ENCODE results near the gene MAP3K15. TPM values are rescaled to one million over a fixed set of nuclear protein-coding genes. Genes with fewer than 3 reads are reported as not detected.

Gene MAP3K15
- total RNA-seq, 1 experiment from 2014 or later: not detected

DNA sequence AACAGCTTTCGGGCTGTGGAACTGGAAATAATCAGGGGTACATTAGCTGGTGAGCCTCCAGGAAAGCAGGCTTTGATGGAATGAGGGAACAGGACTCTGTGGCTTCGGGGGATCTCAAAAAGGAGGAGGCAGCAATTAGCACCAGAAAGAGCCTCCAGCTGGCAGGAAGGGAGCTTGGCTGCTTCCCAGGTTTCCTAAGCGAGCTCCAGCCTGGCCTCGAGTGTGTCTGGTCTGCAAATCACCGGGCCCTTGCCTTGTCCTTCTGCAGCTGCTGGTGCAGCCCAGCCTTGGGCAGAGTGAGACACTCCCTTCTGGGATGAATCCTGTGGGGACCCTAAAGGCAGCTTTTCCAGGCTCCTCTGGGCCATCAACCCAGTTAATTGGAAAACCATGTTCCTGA, 182.3 kb downstream of the MAP3K15 start:
- no peak overlapping the region for H3K4me2 ChIP-seq
- no TSS peak for BruUV-seq (replicated peaks)
- no peaks in the 10 kb centered on the region for H3K9me2 ChIP-seq (ENCODE audit: insufficient read depth)
- H3K27ac ChIP-seq: no peak overlapping the region
- peaks cover 31% of the 10 kb centered on the region for H3K27me3 ChIP-seq (ENCODE audit: insufficient read depth, low read depth)
- H3K4me1 ChIP-seq (replicated peaks; ENCODE audit: insufficient read depth): no peaks in the 10 kb centered on the region
- ChIA-PET POLR2A (ENCODE audit: unreplicated experiment) (interaction anchor here (0.5 kb wide), 1 partner anchor 314 kb away, joined by 3 read pairs; no protein-coding TSS in a partner anchor), CTCF (no interaction called here)
- H3K4me3 ChIP-seq: no peak overlapping the region
- no peaks in the 10 kb centered on the region for H4K20me1 ChIP-seq (ENCODE audit: insufficient read depth)
- H3K79me2 ChIP-seq (ENCODE audit: low read depth): no peaks in the 10 kb centered on the region
- no peaks in the 10 kb centered on the region for H3F3A ChIP-seq (ENCODE audit: insufficient read depth, low read depth)
- no peaks in the 10 kb centered on the region; the same call in 1 of the 2 replicates for H3K9me3 ChIP-seq (ENCODE audit: insufficient read depth, low read depth)
- H2AFZ ChIP-seq: no peak overlapping the region
- intact Hi-C loops (cut with micrococcal nuclease; ENCODE audit: unreplicated experiment): loop anchor here (5.0 kb wide), 1 partner anchor 211 kb away; the partner anchor contains the start of gene ADGRG2
- TF ChIP-seq, protein P1, sequence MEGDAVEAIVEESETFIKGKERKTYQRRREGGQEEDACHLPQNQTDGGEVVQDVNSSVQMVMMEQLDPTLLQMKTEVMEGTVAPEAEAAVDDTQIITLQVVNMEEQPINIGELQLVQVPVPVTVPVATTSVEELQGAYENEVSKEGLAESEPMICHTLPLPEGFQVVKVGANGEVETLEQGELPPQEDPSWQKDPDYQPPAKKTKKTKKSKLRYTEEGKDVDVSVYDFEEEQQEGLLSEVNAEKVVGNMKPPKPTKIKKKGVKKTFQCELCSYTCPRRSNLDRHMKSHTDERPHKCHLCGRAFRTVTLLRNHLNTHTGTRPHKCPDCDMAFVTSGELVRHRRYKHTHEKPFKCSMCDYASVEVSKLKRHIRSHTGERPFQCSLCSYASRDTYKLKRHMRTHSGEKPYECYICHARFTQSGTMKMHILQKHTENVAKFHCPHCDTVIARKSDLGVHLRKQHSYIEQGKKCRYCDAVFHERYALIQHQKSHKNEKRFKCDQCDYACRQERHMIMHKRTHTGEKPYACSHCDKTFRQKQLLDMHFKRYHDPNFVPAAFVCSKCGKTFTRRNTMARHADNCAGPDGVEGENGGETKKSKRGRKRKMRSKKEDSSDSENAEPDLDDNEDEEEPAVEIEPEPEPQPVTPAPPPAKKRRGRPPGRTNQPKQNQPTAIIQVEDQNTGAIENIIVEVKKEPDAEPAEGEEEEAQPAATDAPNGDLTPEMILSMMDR (conservative IDR thresholded peaks at IDR 0.05): no peak
- TF ChIP-seq EZH2 (IDR thresholded peaks at IDR 0.05; ENCODE audit: low read depth): no peak
- no peaks in the 10 kb centered on the region for H3K36me3 ChIP-seq (ENCODE audit: low read depth)
- no peak for DNase-seq

DNA sequence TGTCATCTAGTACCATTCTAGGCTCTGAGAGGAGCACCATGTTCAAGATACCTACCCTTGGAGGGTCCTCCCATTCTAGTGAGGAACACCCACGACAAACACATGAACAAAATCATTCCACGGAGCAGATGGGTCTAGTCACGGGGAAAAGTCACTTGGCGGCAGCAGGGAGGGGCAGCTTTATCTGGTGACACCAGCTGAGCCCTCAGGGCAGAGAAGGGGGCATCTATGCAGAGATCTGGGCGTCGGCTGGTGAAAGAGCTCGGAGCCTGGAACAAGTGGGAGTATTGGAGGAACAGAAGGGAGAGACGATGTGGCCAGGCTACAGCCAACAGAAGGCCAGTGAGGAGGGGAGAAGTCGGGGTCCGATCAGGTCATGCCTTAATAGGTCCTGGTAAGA, 183.5 kb downstream of the MAP3K15 start:
- TF ChIP-seq, protein P1 (conservative IDR thresholded peaks at IDR 0.05): no peak
- no peak for TF ChIP-seq EZH2 (IDR thresholded peaks at IDR 0.05; ENCODE audit: low read depth)
- H3K9me3 ChIP-seq (ENCODE audit: insufficient read depth, low read depth): no peaks in the 10 kb centered on the region; the same call in 1 of the 2 replicates
- no peaks in the 10 kb centered on the region for H3K9me2 ChIP-seq (ENCODE audit: insufficient read depth)
- no peak overlapping the region for H2AFZ ChIP-seq
- no peaks in the 10 kb centered on the region for H3K36me3 ChIP-seq (ENCODE audit: low read depth)
- POLR2A ChIA-PET (ENCODE audit: unreplicated experiment): no interaction called here
- no TSS peak for BruUV-seq (replicated peaks)
- peaks cover 31% of the 10 kb centered on the region for H3K27me3 ChIP-seq (ENCODE audit: insufficient read depth, low read depth)
- H3F3A ChIP-seq (ENCODE audit: insufficient read depth, low read depth): no peaks in the 10 kb centered on the region
- H3K79me2 ChIP-seq (ENCODE audit: low read depth): no peaks in the 10 kb centered on the region
- intact Hi-C loops (cut with micrococcal nuclease; ENCODE audit: unreplicated experiment): loop anchor here (5.0 kb wide), 1 partner anchor 210 kb away; the partner anchor contains the start of gene ADGRG2
- H3K4me2 ChIP-seq: no peak overlapping the region
- no peak overlapping the region for H3K27ac ChIP-seq
- no peak for DNase-seq
- H3K4me3 ChIP-seq: no peak overlapping the region
- H3K4me1 ChIP-seq (replicated peaks; ENCODE audit: insufficient read depth): no peaks in the 10 kb centered on the region
- CTCF ChIA-PET: no interaction called here
- no peaks in the 10 kb centered on the region for H4K20me1 ChIP-seq (ENCODE audit: insufficient read depth)

DNA sequence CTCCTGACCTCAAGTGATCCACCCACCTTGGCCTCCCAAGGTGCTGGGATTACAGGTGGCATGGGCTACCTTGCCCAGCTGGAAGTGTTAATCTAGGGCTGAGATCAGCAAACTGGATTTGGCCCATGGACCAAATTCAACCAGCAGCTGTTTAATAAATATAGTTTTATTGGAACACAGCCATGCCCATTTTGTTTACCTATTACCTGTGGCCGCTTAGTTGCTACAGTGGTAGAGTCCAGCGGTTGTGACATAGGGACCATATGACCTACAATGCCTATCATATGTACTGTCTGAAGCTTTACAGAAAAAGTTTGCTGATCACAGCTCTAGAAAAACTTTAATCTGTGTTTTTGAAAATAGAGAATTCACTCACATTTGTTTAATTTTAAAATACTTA, 188.7 kb downstream of the MAP3K15 start:
- no peaks in the 10 kb centered on the region for H3K36me3 ChIP-seq (ENCODE audit: low read depth)
- no peak overlapping the region for H2AFZ ChIP-seq
- H3K4me3 ChIP-seq: no peak overlapping the region
- peaks cover 16% of the 10 kb centered on the region for H3K27me3 ChIP-seq (ENCODE audit: insufficient read depth, low read depth)
- H3F3A ChIP-seq (ENCODE audit: insufficient read depth, low read depth): no peaks in the 10 kb centered on the region
- H3K4me2 ChIP-seq: no peak overlapping the region
- no peak overlapping the region for H3K27ac ChIP-seq
- no TSS peak for BruUV-seq (replicated peaks)
- H4K20me1 ChIP-seq (ENCODE audit: insufficient read depth): no peaks in the 10 kb centered on the region
- ChIA-PET POLR2A (ENCODE audit: unreplicated experiment) (interaction anchor here (0.6 kb wide), 1 partner anchor 18 kb away, joined by 4 read pairs; no protein-coding TSS in a partner anchor), CTCF (no interaction called here)
- no peak for DNase-seq
- no peaks in the 10 kb centered on the region for H3K4me1 ChIP-seq (replicated peaks; ENCODE audit: insufficient read depth)
- H3K79me2 ChIP-seq (ENCODE audit: low read depth): no peaks in the 10 kb centered on the region
- intact Hi-C loops (cut with micrococcal nuclease; ENCODE audit: unreplicated experiment): no loop called here
- no peak for TF ChIP-seq EZH2 (IDR thresholded peaks at IDR 0.05; ENCODE audit: low read depth)
- TF ChIP-seq, protein P1 (conservative IDR thresholded peaks at IDR 0.05): no peak
- H3K9me2 ChIP-seq (ENCODE audit: insufficient read depth): no peaks in the 10 kb centered on the region
- no peaks in the 10 kb centered on the region for H3K9me3 ChIP-seq (ENCODE audit: insufficient read depth, low read depth)

Other genes with a start within 250 kb of the MAP3K15 start
- gene PDHA1, start 171.6 kb downstream of the MAP3K15 start, total RNA-seq (2021): 193 and 199 TPM in 2 replicates

Data from PC-9 (cell line).